GM18502 (cell line): ENCODE data around the gene RHOB.
"Not testable (repeated sequence)": the region's sequence is repeated elsewhere in the genome, so short reads cannot be mapped to it uniquely, and the experiment has no call there.

Experiments
- ATAC-seq: cut with Tn5 transposase; IDR thresholded peaks from one replicate; pipeline ENCODE4 v1.9.1; 2021; ENCODE audit warnings: mild to moderate bottlenecking; ENCODE audit not compliant: unreplicated experiment, poor library complexity

RHOB gene

DNA sequence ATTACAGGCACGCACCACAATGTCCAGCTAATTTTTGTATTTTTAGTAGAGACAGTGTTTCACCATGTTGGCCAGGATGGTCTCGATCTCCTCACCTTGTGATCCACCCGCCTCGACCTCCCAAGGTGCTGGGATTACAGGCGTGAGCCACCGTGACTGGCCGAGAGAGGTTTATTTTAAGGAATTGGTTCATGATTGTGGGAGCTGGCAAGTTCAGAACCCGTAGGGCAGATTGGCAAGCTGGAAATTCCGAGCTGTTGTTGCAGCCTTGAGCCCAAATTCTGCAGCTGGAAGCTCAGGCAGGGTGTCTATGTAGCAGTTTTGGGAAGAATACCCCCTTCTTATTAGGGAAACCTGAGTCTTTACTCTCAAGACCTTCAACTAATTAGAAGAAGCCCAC lies 11.4 kb upstream of the RHOB start:
- not testable (repeated sequence) for ATAC-seq

DNA sequence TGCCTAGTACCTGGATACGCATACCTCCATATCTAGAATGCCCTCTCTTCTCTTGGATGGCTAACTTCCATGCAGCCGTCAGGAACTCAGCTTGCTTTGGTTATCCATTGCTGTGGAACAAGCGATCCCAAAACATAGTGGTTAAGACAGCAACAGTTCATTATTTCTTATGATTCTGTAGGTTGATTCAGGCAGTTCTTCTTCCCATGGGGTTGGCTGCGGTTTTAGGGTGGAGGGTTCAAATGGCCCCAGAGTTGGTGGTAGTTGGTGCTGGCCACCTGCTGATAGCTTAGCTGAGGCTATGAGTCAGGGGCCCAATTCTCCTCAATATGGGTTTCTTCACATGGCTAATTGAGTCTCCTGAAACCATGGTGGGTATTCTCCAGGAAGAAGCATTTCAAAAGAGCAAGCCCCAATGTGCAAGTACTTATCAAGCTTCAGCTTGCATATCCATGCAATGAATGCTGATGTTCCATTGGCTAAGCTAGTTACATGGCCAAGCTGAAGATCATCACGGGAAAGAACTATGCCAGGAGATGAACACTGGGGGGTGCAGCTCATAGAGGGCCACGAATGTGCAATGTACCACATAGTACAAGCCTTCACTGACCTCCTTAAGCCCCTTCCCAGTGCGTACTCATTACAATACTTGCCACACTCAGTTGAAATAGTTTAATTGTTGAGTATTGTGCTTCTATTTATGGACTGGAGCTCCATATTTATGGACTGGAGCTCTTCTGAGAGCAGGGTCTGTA lies 10.0 kb upstream of the RHOB start:
- ATAC-seq, result no peak

DNA sequence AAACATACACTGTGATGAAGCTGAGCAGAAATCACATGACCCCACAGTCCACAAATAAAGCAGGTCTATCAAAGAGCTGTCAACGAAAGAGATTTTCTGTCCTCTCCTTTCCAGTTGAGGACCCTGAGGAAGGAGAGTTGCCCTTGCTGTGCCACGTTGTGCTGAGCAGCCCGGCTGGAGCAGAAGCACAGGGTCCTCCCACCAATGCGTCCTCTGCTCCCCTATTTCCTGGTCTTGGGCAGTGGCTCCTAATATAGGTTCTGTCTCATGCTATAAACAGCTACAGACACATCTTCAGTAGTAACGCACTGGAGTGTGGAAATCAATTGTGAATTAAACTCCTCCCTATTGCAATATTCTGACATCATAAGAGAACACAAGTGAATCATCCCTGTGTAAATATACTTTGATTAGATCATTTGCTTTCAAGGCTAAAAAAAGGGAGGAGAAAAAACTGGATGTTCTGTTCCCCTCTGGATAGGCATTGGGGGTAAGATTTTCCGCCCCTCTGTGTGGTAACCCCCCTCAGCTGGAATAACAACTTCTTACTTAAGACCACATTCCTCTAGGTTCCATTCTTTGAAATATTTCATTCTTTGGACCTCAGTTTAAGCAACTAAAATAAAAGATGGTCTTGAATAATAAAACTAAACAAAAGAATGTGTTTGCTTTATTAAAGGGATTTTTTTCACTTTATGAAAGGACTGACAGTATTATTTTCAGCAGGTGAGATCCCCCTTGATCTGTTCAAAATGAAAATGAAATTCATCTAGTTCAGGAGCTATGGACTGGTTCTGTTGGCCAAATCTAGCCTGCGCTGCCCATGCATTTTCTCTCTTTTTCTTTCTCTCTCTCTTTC lies 8.3 kb upstream of the RHOB start:
- ATAC-seq, result no peak

DNA sequence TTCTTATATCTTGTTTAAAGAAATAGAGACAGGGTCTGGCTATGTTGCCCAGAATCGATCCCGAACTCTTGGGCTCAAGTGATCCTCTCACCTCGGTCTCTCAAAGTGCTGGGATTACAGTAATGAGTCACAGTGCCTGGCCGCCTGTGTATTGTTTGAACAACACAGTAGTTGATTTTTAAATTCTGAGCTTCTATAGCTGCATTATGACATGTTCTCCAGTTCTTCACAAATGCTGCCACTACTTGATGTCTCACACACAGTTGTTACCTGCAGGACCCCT lies 7.7 kb upstream of the RHOB start:
- no peak for ATAC-seq

DNA sequence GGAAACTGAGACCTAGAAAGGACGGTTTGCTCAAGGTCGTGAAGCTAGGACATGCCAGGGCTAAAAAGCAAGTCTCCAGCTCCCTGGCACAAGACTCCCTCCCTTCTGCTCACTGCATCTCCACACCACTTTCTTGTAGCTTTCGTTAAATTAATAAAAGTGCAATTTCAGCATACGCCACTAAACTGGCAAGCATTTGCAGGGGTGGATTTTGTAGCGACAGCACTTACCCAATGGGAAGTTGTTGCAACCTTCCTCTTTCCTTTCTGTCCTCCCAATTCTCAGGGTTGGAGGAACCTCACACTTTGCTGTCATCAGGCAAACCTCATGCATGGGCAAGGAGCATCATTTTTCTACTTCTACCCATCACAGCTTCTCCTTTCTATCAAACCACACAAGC lies 7.4 kb upstream of the RHOB start:
- no peak for ATAC-seq

- no peak for ATAC-seq
These were observed 6.8 kb upstream of the RHOB start for GRCh38 chr2:20440001-20440560.

GRCh38 chr2:20443276-20443920 lies 3.5 kb upstream of the RHOB start:
- no peak for ATAC-seq

DNA sequence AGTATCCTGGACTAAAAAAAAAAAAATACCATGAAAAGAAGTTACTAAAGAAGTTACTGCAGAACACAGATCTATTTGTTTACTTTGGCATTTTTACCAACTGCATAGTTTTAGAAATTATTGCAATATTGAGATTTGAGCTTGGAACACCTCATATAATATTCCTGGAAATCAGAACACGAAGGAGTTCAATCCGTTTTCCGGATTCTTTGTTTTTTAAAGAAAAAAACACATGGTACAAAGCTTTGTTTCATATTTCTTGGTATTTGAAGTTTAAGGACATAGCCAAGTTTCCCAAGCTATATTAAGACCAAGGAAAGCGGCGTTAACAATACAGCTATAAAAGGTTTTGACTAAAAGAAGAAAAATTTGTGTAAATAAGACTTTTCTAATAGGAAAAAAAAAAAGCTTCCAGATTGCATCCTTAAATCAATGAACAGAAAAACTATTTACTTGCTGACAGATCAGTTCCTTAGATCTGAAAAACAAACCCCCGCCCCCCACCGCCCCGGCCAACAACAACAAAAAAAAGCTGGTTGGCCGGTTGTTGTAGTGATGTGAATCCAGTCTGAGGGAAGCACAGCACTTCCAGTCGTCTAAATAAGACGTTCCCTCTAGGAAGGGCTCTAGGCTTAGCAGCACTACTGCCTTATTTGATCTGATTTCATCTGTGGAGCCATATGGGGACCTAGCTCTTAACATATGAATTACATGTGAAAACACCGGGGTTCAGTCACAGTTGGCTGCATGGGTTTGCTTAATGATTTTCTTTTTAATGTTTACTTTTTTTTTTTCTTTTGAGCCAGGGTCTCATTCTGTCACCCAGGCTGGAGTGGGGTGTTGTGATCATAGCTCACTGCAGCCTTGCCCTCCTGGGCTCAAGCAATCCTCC lies 2.5 kb upstream of the RHOB start:
- ATAC-seq, result no peak

- ATAC-seq, result no peak
These were observed 1.6 kb upstream of the RHOB start for GRCh38 chr2:20444993-20445910.

GRCh38 chr2:20446255-20446916 lies 488 bp upstream of the RHOB start:
- ATAC-seq, result no peak

DNA sequence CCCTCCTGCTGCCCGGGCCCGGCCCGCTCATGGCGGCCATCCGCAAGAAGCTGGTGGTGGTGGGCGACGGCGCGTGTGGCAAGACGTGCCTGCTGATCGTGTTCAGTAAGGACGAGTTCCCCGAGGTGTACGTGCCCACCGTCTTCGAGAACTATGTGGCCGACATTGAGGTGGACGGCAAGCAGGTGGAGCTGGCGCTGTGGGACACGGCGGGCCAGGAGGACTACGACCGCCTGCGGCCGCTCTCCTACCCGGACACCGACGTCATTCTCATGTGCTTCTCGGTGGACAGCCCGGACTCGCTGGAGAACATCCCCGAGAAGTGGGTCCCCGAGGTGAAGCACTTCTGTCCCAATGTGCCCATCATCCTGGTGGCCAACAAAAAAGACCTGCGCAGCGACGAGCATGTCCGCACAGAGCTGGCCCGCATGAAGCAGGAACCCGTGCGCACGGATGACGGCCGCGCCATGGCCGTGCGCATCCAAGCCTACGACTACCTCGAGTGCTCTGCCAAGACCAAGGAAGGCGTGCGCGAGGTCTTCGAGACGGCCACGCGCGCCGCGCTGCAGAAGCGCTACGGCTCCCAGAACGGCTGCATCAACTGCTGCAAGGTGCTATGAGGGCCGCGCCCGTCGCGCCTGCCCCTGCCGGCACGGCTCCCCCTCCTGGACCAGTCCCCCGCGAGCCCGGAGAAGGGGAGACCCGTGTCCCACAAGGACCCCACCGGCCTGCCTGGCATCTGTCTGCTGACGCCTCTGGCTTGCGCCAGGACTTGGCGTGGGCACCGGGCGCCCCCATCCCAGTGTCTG lies 767 bp downstream of the RHOB start:
- ATAC-seq, result peak; percentile 18

GRCh38 chr2:20448246-20448976 lies 1.5 kb downstream of the RHOB start:
- no peak for ATAC-seq

DNA sequence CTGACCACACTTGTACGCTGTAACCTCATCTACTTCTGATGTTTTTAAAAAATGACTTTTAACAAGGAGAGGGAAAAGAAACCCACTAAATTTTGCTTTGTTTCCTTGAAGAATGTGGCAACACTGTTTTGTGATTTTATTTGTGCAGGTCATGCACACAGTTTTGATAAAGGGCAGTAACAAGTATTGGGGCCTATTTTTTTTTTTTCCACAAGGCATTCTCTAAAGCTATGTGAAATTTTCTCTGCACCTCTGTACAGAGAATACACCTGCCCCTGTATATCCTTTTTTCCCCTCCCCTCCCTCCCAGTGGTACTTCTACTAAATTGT lies 2.1 kb downstream of the RHOB start:
- ATAC-seq, result no peak

- ATAC-seq, result no peak
These were observed 2.8 kb downstream of the RHOB start for GRCh38 chr2:20449501-20450200.

DNA sequence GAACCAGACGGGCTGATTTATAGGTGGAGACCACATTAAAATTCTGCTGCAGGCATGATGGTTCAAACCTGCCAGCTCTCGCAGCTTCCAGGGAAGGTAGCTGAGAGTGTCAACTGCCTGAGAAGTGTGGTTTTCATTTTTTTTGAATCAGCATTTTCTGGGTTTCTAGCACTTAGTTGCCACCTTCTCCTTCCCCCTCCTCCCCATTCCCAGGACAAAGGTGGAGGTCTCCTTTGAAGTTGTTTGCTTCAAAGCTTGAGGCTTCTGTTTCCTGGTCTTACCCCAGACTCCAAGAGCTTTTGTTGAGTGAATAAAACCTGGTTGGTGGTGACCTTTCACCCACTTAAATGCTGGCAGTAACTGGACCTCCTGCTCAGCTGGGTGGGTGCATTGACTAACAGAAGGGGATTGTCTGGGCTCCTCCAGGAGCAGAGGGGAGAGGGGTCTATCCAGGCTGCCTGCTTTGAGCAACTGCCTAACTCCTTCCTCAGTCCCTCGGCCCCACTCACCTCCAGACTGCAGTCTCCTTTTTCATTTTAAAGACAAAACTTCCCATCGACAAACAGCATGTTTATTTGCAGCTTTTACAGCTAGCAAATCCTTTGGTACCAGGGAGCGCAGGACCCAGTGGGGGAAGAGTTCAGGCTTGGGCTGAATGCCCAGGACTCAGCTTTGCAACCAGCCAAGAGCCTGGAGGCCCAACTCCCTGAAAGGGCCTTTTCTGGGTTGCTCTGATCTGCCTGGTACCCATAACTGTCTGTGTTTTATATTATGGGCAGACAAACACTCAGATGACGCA lies 3.5 kb downstream of the RHOB start:
- no peak for ATAC-seq

DNA sequence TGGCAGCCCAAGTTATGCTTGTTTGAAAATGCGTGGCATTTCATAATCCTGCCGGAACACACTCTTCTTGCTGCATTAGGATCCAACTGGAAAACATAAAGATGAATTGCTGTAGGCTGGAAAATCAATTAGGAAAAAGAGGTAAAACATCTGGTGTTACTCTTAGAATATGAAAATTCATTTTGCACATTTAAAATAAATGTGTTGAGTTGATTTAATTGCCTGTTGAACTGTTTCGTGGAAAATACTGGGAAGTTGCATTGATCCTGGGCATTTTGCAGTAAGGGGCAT lies 4.1 kb downstream of the RHOB start:
- no peak for ATAC-seq
